Retinal pigment epithelial cell (primary cell): Measurements from ENCODE around the gene FLNB.

Experiments
- DNase-seq: peaks from one replicate; pipeline ENCODE4 v3.0.0-alpha.2; 2010; ENCODE audit warnings: low read depth
- H3K4me3 ChIP-seq: 2 replicates; pipeline ENCODE4 v1.5.1; 2011; ENCODE audit warnings: mild to moderate bottlenecking, low read length, control low read depth, moderate library complexity
- CTCF ChIP-seq: conservative IDR thresholded peaks from 2 replicates; pipeline ENCODE4 v1.5.1; 2011; ENCODE audit warnings: low read depth, low read length, control low read depth, inconsistent platforms

The FLNB gene

DNA sequence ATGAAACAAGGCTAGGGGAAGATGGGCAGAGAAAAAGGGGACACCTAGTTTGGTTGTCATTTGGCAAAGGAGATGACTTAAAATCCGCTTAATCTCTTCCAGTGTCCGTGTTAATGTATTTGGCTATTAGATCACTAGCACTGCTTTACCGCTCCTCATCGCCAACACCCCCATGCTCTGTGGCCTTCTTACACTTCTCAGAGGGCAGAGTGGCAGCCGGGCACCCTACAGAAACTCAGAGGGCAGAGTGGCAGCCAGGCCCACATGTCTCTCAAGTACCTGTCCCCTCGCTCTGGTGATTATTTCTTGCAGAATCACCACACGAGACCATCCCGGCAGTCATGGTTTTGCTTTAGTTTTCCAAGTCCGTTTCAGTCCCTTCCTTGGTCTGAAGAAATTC is 162.9 kb downstream of the FLNB start:
- DNase-seq = no peak
- H3K4me3 ChIP-seq = no peak overlapping the region
- TF ChIP-seq CTCF = no peak

DNA sequence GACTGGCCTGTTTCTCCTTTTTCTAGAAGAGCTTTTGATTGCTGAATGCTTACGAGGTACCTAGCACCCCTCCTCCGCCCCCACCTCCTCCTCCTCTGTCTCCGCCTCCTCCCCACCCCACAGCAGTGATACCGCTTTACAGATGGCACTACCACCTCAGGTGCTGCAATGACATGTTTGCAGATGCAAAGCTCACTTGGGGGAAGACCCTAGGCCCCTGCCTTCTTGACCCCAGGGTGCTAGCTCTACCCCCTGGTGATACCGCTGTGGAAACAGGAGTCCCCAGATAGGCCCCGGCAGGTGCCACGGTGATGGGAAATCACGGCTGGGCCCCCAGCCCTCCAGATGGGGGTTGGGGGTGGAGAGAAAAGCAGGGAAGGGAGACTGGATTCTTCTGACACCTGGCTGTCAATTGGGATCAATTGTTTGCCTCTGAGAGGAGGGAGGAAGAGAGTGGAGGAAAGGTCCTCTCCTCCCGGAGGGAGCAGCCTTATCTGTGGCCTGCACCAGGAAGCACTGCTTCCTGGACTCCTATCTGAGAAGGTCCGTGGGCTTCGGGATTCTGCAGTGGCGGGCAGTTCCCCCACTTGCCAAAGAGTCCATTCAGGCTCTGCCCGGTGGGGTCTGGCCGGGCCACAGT is 164.9 kb downstream of the FLNB start:
- DNase-seq = no peak
- no peak overlapping the region for H3K4me3 ChIP-seq
- no peak for TF ChIP-seq CTCF

DNA sequence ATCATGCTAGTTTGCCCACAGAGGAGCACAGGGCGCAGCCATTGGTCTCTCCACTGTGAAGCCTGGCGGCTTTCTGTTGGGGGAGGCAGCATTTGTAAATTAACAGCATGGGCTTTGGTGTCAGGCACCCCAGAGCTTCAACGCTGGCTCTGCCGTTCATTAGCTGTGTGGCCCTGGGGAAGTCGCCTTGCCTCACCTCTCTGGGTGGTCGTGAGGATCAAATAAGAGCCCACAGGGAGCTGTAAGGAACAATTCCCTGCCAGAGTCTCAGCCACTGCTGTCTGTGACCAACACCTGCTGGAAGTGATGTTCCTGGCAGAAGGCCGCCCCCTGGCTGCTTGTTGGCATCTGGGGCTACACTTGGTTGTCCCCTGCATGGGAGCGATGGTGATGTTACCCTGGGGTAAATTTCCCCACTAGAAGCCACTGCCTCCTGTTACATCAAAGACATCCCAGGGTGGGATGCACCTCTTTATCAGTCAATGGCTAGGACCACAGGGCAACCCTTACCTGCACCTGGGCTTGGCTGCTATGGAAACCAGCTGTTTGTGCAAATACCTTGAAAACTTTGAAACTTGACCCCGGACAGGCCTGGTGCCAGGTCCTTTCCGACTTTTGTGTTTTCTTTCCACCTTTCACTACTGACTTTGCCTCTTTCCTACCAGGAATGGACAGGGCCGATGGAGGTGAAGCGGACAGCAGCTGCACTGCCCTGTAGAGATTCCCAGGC is 165.6 kb downstream of the FLNB start:
- peak; percentile 62 for TF ChIP-seq CTCF
- DNase-seq = no peak
- H3K4me3 ChIP-seq = no peak overlapping the region

- no peak for DNase-seq
- no peak for TF ChIP-seq CTCF
- no peak overlapping the region for H3K4me3 ChIP-seq
Measured at GRCh38 chr3:58175187-58175436, 166.9 kb downstream of the FLNB start.

DNA sequence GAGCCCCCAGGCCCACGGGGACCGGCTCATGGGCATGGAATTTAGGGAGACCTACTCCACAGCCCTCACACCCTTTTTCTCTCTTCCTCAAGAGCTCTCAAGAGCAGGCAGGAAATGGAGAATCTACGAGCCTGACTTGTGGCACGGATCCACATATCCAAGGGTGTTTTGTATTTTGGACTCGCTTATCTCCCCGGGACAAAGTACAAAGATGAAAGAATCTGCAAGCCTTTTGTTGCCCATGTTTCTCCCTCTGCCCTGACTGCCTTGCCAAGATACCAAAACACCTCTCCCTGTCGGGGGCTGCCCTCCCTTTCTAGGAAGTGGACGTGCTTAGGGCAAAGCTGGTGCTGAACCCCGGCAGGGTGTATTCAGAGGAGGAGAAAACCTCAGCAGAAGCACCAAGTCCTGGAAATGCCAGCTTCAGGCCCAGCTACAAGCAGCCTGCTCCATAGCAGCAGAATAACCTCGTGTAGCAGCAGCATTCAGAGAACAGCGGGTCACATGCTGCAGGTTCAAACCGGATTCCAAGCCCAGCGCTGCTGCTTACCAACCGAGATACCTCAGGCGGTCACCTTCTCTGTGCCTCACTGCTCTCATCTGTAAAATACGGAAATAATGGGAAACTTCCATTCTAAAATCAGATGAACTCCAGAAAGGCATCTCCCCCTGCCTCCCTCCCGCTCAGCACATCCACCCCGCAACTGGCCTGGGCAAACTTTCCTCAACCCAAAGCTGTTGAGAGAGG is 167.4 kb downstream of the FLNB start:
- DNase-seq = no peak
- H3K4me3 ChIP-seq = no peak overlapping the region
- no peak for TF ChIP-seq CTCF

GRCh38 chr3:58176185-58176530 is 167.9 kb downstream of the FLNB start:
- no peak for DNase-seq
- no peak for TF ChIP-seq CTCF
- no peak overlapping the region for H3K4me3 ChIP-seq

DNA sequence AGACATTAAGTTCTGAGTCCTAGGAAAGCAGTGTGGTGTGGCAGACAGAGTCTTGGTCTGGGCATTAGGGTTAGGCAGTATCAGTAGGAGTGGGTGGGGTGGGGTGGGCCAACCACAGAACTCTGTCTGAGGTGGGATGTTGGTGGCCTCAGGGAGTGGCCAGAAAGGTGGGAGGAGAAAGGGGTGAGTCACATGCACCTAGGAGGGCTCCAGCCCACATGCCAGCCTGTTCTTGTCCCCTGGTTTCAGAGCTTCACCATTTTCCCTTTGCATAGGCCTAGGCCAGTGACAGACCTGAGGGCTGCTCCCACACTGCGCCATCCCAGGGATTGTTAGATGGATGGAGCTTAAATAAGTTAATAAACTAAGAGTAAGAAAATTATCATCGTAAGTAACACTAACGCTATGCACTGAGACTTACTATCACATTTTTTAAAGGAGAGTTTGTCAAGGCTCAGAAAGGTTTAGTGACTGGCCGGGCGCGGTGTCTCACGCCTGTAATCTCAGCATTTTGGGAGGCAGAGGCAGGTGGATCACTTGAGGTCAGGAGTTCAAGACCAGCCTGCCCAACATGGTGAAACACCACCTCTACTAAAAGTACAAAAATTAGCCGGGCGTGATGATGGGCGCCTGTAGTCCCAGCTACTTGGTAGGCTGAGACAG is 168.7 kb downstream of the FLNB start:
- no peak overlapping the region for H3K4me3 ChIP-seq
- no peak for DNase-seq
- no peak for TF ChIP-seq CTCF
